GM06990 (cell line): ENCODE data around the gene KIAA0930.

Source experiments
- DNase-seq: peaks from one replicate; pipeline ENCODE4 v3.0.0-alpha.2; 2011; ENCODE audit not compliant: insufficient read length; ENCODE audit errors: extremely low read depth
- H3K27me3 ChIP-seq: replicated peaks from 2 replicates; pipeline ENCODE4 v1.6.0; 2011; ENCODE audit warnings: low read length; ENCODE audit not compliant: control insufficient read depth, insufficient read depth
- H3K36me3 ChIP-seq: 2 replicates; pipeline ENCODE4 v1.5.1; 2011; ENCODE audit warnings: low read length; ENCODE audit not compliant: control insufficient read depth, insufficient read depth
- H3K4me3 ChIP-seq: replicated peaks from 2 replicates; pipeline ENCODE4 v1.5.1; 2011; ENCODE audit warnings: low read depth, mild to moderate bottlenecking, control low read depth, low read length
- TF ChIP-seq, protein P1 (sequence below): IDR thresholded peaks from 2 replicates; pipeline ENCODE4 v1.5.1; 2011; ENCODE audit warnings: low read length, control low read depth, mild to moderate bottlenecking, inconsistent platforms; ENCODE audit not compliant: insufficient read depth, poor library complexity, severe bottlenecking

Gene KIAA0930

DNA sequence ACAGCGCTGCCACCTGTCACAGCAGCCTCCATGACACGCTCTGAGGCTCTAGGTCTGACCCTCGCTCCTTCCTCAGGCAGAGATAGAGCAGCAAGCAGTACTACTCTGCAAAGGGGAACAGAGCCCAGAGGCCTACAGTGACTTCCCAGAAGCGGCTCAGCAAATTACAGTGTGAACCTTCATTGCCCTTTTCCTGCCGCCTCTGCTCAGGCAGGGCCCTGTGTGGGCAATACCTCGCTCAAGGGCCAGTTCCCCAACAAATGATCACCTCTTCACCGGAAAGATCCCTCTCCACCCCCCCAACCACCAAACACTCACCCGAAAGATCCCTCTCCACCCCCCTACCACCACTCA, 12.3 kb downstream of the KIAA0930 start:
- Histone ChIP-seq H3K27me3 (no peaks in the 10 kb centered on the region), H3K36me3 (peaks cover 7% of the 10 kb centered on the region), H3K4me3 (no peak overlapping the region)
- DNase-seq, result no peak
- TF ChIP-seq, protein P1, sequence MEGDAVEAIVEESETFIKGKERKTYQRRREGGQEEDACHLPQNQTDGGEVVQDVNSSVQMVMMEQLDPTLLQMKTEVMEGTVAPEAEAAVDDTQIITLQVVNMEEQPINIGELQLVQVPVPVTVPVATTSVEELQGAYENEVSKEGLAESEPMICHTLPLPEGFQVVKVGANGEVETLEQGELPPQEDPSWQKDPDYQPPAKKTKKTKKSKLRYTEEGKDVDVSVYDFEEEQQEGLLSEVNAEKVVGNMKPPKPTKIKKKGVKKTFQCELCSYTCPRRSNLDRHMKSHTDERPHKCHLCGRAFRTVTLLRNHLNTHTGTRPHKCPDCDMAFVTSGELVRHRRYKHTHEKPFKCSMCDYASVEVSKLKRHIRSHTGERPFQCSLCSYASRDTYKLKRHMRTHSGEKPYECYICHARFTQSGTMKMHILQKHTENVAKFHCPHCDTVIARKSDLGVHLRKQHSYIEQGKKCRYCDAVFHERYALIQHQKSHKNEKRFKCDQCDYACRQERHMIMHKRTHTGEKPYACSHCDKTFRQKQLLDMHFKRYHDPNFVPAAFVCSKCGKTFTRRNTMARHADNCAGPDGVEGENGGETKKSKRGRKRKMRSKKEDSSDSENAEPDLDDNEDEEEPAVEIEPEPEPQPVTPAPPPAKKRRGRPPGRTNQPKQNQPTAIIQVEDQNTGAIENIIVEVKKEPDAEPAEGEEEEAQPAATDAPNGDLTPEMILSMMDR, result no peak

DNA sequence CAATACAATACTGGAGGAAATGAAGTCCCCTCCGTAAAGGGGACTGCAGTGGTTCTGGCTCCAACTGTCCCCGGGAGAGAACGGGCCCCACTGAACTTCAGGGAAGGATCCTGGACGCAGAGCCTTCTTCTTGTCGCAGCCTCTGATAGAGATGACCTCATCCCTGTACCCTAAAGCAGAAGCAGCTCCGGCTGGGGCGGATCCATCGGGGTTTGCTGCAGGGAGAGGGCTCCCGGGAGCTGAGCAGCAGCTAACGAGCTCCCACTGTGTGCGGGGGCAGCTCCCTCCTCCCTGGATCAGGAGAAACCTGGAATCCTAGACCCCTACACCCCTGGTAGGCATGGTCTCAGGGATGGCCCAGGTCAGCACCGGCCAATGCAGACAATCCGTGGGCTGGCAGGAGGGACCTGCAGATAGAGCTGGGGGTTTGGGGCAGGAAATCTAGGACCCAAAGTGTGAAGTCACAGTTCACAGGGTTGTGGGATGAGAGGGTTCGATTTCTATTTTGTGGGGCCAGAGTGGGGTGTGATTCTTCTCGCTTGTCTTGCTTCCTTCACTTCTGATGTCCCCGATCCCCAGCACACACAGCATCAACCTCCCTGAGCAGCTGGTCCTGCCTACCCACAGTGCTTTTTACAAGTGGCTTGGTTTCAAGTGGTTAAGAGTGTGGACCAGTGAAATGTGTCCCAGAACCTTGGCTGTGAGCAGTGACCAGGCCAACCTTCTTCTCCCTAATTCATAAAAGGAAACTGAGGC, 12.9 kb downstream of the KIAA0930 start:
- TF ChIP-seq, protein P1, result no peak
- H3K4me3 ChIP-seq, result no peak overlapping the region
- H3K36me3 ChIP-seq, result peaks cover 5% of the 10 kb centered on the region
- H3K27me3 ChIP-seq, result no peaks in the 10 kb centered on the region
- no peak for DNase-seq

- Histone ChIP-seq H3K36me3 (peaks cover 3% of the 10 kb centered on the region), H3K4me3 (no peak overlapping the region), H3K27me3 (no peaks in the 10 kb centered on the region)
- DNase-seq, result no peak
- TF ChIP-seq, protein P1, result no peak
Measured at GRCh38 chr22:45226503-45227186, 14.0 kb downstream of the KIAA0930 start.

- Histone ChIP-seq H3K27me3 (no peaks in the 10 kb centered on the region), H3K36me3 (peaks cover 3% of the 10 kb centered on the region), H3K4me3 (no peak overlapping the region)
- TF ChIP-seq, protein P1, result no peak
- DNase-seq, result no peak
Measured at GRCh38 chr22:45225732-45226502, 14.8 kb downstream of the KIAA0930 start.

DNA sequence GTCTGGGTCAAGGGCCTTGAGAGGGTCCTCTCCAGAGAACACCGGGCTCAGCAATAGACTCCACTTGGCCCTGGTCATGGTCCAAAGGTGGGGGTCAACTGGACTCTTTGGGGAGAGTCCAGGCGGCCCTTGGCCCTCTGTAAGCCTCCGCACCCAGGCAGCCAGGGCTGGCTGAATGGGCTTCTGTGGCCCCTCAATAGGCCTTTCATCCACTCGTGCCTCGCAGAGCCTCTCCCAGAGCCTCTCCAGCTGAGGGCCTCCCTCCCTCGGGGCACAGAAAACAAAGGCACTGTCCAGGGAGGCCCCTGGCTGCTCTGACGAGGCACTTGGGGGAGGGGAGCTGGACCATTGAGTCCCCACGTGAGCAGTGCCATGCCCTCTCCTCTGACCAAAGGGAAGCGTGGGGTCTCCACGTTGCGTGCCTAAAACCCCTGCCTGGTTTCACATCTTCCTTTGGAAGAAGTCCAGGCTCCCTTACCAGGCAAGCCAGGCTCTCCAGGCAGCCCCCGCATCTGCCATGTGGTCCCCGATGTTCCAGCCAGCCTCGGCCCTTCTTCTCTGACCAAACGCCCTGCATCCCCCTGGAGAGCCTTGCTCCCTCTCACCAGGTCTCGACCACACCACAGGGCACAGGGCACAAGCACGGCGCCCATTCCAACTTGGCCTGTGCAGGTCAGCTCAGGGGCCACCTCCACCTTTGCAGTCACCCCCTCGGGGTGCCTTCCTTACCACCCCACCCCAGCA, 15.5 kb downstream of the KIAA0930 start:
- Histone ChIP-seq H3K36me3 (peaks cover 3% of the 10 kb centered on the region), H3K27me3 (no peaks in the 10 kb centered on the region), H3K4me3 (no peak overlapping the region)
- TF ChIP-seq, protein P1, result no peak
- DNase-seq, result no peak
